ENCODE data around the gene RNF225.
"Not testable (repeated sequence)": the region's sequence is repeated elsewhere in the genome, so short reads cannot be mapped to it uniquely, and the experiment has no call there.

Gene RNF225

GRCh38 chr19:58362272-58362994, 33.0 kb upstream of the RNF225 start, which contains the start of gene ZNF497:
TSS of gene ZNF497 (minus strand) at chr19:58362751. CDS start at chr19:58357635, 5,116 bp downstream.
- peak; percentile 98 for DNase-seq

DNA sequence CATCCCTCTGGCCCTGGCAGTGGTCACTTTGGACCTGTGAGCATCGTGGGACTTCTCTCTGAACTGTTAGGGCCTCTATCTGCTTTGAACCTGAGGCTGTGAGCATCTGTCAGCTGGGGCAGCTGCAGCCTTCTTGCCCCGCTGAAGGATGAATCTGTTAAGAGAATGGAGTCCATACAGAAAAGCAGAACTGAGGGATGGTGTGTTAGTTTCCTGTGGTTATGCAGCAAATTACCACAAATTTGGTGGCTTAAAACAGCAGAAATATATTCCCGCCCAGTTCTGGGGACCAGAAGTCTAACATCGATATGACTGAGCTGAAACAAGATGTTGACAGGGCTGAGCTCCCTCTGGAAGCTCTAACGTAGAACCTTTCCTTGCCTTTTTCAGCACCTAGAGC, 31.3 kb upstream of the RNF225 start:
- DNase-seq: no peak

DNA sequence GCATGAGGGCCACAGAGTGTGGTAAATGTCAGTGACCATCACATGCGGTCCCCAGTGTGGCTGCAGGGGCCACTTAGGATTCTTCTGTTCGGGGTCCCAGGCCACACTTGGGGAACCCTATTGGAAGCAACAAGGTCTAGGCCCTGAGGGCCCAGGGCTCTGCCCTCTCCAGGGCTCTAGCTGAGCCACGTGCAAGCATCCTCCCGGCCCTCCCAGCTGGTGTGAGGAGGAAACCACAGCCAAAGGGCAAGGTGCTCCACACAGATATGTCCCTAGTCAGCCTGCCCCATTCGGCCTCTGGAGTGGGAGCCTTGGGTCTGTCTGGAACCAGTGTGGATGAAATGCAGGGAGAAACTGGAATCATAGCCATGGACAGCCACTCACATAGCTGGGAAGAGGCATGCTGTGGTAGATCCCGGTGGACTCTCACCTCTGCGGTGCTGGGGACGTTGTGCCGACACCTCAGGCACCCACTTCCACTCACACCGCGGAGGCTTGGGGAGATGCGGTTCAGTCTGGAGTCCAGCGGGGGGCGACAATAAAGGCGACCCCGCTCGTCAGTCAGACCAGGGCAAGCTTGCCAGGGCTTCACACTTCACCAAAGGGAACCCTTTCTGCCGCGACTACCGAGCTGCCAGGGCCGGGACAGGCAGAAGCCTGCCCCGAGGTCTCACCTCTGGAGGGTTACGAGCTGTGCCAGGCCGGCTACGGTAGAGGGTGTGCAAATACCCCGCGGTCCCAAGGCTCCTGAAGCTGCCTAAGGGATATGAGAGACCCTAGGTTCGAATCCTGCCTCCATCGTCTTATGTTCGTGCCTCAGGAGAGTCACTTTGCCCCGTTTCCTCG, 28.6 kb upstream of the RNF225 start:
- DNase-seq: no peak

DNA sequence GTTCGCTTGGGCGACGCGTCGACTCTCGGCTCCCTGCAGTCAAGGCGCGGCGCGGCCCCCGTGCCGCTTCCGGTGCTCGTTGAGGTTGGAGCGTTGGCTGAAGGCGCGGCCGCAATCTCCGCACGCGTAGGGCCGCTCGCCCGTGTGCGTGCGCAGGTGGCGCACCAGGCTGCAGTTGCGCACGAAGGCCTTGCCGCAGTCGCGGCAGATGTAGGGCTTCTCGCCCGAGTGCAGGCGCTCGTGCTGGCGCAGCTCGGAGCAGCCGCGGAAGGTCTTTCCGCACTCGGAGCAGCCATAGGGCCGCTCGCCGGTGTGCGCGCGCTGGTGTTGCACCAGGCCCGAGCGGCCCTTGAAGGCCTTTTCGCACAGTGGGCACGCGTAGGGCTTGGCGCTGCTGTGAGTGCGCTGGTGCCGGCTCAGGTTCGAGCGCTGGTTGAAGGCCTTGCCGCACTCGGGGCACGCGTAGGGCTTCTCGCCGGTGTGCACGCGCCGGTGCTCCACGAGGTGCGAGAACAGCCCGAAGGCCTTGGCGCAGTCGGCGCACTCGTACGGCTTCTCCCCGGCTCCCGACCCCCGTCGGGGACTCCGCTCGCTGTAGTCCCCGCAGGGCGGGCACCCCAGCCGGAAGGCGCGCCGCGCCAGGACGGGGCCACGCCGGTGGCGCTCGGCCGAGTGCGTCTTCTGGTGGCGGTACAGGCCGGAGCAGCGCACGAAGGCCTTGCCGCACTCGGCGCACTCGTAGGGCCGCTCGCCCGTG, 27.6 kb upstream of the RNF225 start:
- DNase-seq: no peak

DNA sequence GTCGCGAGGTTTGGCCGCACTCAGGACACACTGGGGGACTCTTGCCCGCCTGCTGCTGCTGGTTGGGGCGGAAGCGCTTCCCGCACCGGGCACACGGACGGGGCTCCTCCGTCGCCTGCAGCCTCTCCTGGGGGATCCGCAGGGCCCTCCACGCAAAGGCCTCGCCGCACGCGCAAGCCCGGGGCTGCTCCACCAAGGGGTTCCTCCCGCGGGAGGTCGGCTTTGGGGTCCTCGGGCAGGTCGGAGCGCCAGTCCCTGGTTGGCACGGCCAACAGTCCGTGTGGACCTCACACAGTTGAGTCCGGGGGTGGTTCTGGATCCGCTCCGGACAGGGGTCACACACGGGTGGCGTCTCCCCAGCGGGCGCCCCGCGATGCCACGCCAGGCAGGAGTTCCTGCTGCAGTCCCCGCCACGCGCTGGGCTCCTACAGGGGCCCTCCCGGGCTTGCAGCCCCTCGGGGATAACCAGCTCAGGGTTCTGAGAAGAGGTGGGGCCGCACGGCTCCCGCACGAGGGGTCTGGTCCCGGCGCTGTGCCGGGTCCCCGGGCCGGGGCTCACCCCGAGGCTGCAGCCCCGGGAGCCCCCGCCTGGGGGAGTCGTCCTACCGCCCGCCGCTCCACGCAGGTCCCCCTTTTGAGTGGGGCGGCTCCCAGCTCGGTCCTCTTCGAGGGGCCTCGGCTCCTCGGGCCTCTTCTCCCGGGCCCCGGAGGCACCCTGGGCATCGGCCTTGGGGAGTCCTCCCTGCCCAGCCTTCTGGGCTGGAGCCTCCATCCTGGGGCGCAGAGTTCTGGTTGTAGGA, 26.7 kb upstream of the RNF225 start:
- no peak for DNase-seq

GRCh38 chr19:58372311-58373133, 22.9 kb upstream of the RNF225 start:
- no peak for DNase-seq

DNA sequence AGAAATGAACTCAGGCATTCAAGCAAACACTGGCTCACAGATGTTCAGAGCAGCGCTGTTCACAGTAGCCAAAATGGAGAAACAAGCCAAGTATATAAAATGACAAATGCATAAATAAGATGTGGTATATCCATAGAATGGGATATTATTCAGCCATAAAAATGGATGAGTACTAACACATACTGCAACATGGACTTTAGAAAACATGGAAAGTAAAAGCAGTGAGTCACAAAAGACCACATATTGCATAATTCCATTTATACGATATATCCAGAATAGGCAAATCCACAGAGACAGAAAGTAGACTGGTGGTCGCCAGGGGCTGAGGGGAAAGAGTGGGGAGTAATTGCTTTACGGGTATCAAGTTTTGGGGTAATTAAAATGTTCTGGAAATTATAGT, 21.3 kb upstream of the RNF225 start:
- DNase-seq: no peak

DNA sequence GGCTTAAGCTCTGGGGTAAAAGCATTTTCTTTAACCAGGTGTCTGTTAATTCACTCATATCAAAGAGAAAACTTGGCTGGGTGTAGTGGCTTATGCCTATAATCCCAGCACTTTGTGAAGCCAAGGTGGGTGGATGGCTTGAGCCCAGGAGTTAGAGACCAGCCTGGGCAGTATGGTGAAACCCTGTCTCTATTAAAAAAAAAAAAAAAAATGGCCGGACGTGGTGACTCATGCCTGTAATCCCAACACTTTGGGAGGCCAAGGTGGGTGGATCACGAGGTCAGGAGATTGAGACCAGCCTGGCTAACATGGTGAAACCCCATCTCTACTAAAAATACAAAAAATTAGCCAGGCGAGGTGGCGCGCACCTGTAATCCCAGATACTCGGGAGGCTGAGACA, 18.7 kb upstream of the RNF225 start:
- not testable (repeated sequence) for DNase-seq

DNA sequence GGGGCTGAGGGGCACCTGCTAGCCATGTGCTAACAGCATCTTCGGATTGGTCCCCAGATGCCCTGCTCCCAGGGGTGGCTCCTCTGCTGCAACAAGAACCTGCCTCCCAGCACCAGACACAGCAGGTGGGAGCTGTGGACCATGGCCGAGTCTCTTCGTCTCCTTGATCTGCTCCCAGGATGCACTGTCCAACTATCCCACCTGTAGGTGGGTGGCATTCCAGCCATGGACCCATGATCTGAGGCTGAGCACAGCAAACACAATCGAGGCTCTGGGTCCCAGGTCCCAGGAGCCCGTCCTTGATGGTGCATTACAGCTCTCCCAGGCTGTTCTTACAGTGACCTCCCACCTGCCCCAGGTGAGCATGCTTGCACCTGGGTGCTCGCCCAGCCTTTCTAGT, 16.2 kb upstream of the RNF225 start:
- no peak for DNase-seq

DNA sequence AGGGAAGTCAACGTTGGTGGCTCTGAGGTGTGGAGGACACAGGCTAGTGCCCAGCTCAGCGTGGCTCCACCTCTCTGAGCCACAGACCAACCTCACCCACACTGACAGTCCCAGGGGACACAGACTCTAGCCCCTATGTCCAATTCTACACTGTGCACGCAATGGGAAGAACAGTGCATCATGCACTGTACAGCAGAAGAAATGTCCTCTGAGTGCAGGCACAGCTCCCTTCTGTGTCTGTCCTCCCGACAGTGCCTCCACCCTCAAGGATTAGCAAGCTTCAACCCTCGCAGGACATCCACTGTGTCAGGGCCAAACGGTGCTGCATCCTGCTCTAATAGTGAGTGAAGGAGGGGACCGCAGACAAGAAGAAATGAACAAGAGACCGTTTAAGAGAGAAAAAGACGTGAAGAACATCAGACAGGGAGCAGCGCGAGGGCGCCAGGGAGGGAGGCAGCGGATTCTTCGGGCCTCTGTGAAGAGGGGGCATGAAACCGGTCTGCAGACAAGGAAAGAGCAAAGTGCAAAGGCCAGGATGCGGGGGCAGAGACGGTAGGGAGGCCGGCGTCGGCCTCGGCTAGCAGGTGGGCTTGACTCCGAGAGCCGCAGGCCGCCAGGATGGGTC, 15.3 kb upstream of the RNF225 start:
- no peak for DNase-seq

DNA sequence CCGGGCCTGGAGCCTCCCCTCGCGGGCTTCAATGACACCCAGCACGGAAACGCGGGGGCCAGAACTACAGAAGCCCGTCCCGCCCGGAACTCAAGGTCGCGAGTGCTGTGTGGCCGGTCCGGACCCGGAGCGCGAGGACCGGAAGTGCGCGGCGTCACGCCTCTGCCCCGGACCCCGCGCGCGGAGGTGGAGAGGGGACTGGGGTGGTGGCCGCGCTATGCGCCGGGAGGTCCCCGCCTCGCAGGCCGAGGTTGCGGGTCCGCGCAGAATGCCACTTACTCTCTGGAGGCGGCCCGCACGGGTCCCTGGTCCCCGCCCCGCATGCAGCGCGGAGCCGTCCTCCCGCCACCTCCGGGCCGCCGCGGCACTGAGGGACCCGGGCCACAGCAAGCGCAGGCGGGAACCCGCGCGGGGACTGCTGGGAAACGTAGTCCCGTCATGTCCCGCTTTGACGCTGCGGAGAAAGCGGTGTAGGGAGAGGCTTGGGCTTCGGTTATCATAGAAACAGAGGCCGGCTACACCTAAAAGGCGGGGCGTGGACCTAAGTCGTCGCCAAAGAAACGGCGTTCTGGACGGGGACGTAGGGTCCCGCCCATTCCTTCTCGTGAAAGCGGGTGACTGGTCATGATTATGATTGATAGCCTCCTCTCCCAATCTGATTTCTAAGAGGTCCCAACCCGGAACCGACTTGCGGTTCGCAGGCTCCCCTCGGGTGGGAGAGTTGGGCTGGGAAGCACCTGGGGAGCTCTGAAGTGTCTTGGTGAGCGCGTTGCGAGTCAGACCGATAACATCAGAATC, 14.6 kb upstream of the RNF225 start, which contains the start of gene ZNF837:
TSS of gene ZNF837 (minus strand) at position 369 of the 798 bp plus-strand sequence. CDS start 11,698 bp downstream, outside the sequence.
- DNase-seq: peak; percentile 100

GRCh38 chr19:58381460-58382212, 13.8 kb upstream of the RNF225 start:
- no peak for DNase-seq

GRCh38 chr19:58382997-58383603, 12.4 kb upstream of the RNF225 start:
- no peak for DNase-seq

DNA sequence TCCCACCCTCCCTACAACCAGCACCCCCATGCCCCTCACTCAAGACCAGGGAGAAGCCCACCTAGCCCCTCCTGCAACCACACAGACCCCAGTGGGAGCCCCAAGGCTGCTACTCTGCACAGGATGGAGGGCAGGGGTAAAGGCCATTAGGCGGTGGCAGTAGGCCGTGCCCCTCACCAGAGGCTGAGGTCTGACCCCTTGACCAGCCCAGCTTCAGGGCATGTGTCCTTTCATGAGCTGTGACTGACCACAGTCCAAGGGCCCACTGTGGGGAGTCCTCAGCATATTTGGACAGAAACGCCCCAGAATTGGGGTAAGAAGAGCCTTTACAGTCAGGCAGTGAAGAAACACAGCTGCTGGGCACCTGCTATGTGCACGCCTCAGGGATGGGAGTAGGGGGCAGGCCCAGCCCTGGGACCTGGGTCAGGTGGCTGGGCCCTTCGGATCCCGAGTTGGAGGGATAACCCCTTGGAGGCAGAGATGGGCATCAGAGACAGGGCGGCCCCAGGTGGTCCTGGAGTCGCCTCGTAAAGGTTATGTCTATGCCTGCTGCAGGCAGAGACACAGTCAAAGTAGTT, 10.1 kb upstream of the RNF225 start:
- DNase-seq: no peak

DNA sequence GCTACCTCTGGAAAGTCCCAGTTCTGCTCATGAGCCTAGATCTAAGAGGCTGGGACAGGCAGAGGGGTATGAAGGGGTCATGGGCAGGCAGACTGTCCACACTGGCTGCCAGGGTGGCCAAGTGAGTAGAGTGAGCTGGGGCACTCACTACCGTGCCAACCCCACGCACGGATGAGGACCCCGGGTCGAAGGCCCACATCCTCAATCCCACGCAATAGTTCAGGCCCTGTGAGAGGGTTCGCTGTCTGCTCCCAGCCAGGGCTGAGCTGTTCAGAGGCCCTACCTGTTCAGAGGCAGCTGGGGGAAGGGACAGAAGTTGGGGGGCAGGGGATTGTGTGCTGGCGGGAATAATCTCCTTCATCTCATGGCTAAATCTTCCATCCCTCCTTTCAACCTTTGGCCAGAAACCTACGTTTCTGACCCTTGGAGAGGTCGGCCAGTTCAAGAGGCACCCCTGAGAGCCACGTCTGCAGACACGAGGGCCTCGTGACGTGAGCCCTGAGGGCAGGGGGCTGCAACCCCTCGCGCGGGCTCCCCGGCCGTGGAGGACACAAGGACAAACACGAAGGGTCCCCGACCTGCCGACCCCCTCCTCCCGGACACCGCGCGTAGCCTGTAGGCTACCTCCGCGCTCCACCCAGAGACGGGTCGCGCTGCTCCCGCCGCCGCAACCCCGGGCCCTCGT, 9.4 kb upstream of the RNF225 start:
- no peak for DNase-seq

- peak; percentile 98 for DNase-seq
These were observed 8.7 kb upstream of the RNF225 start, which contains the start of gene RPS5 for GRCh38 chr19:58386576-58387337. TSS of gene RPS5 (plus strand) at chr19:58387269. CDS start at chr19:58388138, 869 bp downstream.

Measured in CD4-positive, alpha-beta T cell treated with Interleukin-12 subunit alpha and Interleukin-12 subunit beta, for 1 hour (primary cell).